HG03097 (cell line): ENCODE measurements around the gene TNS1.
"Not testable (repeated sequence)": the region's sequence is repeated elsewhere in the genome, so short reads cannot be mapped to it uniquely, and the experiment has no call there.

Source experiments
- ATAC-seq: cut with Tn5 transposase; IDR thresholded peaks from one replicate; pipeline ENCODE4 v1.9.1; 2021; ENCODE audit not compliant: unreplicated experiment, low FRiP score

The TNS1 gene

DNA sequence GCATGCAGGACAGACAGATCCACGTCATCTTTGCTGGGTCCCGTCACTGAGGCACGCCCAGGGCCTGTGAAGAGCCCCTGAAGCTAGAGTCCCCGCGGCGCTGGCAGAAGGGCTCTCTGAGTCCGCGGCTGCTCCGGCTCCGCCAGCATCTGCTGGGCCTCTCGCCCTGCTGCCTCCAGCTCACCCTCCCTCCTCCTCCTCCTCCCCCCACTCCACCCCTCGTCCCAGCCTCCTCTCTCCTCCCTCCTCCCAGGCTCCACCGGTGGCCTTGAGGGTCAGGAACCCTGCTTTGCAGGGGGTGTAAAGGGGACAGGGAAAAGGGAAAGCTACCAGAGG is at the start of gene TNS1:
Gene TNS1 (minus strand): TSS at position 151 of the 336 bp plus-strand sequence. CDS start 123 bp downstream, at position 28.
- no peak for ATAC-seq

DNA sequence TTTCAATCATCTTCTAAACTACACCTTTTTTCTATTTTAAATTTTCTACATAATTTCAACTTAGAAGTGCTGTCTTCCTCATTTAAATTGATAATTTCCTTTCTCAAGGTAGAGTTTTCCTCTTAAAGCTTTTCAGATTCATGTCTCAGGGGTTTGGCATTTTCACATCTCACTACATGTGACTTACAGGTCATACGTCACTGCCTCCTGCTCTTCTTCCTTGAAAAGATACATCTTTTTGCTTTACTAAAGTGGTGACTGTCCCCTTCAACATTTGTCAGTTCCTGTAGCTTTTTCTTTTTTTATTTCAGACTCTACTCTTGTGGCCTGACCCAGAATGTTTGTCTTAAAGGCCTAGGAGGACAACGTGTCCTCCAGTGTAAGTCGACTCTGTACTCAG is 49.1 kb upstream of the TNS1 start:
- ATAC-seq: no peak

DNA sequence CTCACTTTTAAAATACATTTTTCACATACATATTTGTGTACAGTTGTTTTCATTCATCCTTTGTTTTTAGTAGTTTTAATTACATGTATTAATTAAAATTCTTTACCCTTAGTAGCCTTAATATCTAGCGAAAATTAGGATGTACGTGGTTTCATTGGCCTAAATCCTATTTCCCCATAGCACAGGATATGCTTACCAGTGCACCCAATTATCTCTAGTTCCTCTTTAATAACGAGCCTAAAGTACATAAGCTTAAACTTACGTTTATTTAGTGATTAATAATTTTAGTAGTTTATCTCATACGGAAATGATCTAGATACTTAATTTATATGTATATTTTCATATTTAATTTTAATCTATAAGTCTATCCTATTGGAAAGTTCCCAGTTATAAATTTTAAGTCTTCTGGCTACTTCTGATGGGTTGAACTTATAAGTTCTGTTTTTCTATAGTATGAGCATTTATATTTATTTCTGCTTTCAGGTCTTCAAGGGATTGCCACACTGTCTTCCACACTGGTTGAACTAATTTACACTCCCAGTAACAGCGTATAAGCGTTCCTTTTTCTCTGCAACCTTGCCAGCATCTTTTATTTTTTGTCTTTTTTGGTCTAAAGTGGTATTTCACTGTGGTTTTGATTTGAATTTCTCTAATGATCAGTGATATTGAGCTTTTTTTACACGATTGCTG is 44.9 kb upstream of the TNS1 start:
- no peak for ATAC-seq

DNA sequence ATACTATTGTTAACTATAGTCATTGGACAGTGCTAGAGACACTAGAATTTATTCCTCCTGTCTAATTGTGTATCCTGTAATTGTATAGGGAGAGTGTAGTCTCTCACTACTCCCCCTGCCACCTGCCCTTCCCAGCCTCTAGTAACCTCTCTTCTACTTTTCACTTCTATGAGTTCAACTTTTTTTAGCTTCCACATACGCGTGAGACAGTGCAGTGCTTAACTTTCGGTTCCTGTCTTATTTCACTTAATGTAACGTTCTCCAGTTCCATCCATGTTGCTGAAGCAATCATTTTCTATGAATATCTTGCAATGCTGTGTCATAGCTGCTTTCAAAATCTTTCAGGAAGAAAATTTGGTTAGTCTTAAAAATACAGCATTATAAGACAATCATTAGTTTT is 43.4 kb upstream of the TNS1 start:
- ATAC-seq: peak; percentile 77

DNA sequence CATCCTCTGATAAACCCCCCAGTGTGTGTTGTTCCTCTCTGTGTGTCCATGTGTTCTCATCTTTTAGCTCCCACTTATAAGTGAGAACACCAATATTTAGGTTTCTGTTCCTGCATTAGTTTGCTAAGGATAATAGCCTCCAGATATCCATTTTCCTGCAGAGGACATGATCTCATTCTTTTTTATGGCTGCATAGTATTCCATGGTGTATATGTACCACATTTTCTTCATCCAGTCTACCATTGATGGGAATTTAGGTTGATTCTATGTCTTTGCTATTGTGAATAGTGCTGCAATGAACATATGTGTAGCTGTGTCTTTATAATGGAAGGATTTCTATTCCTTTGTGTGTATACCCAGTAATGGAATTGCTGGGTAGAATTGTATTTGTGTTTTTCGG is 41.8 kb upstream of the TNS1 start:
- ATAC-seq: not testable (repeated sequence)

DNA sequence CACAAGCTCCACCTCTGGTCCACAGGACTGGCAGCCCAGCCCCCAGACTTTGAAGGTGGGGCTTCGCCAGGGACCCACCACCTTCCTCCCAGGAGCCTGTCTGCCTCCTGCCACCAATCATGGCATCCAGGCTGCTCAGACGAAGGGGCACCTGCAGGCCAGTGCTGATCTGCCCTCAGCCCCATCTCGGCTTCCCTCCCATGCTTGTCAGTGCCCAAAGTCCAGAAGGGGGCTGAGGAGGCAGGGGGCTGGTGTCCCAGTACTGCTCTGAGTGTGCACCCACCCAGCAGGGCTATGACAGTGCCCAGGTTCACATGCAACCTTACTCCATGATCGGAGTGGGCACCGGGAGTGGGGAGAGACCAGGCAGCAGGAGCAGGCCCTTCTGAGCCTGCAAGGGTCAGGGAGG is 40.9 kb upstream of the TNS1 start:
- no peak for ATAC-seq

DNA sequence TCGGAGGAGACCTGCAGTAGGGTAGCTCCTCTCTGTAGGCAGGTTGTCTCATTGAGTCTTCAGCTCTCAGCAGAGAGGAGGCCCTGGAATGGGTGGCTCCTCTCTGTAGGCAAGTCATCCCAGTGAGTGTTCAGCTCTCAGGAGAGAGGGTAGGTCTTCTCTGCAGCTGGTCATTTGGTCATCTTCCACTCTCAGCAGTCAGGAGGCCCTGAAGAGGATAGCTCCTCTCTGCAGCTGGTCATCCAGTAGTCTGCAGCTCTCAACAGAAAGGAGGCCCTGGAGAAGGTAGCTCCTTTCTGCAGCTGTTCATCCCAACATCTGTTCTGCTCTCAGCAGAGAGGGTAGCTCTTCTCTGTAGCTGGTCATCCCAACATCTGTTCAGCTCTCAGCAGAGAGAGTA is 40.3 kb upstream of the TNS1 start:
- no peak for ATAC-seq

DNA sequence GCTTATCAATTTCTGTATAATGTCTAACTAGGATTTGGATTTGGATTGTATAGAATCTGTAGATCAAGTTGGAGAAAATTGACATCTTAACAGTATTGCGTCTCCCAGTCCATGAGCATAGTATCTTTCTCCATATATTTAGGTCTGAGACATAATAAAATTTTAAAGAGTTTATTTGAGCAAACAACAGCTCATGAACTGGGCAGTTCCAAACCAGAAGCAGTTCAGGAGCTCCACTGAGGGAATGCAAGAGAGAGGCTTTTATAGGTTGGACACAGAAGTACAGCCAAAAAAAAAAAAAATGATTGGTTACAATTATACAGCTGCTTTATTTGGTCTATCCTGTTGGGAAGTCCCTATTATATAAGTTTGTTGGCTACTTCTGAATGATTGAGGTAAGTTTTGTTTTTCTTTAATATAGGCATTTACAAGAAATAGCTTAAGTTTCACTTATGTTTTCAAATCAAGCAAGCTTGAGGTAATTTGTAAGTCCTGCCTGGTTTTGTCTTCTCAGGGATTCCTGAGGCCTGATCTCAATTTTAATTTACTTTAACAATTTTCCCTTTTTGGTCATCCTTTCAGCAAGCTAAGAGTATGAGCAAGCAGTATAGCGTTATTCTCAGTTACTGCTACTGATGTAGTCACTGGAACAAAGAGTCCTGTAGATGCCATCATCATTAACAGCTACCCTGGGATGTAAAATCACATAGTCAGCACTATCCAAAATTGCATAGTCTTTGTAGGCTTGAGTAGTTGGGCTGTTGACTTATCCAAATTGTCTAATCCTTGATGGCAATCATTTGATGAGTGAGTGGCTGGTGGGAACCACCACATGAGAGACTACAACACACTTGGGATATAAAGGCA is 38.7 kb upstream of the TNS1 start:
- ATAC-seq: no peak

DNA sequence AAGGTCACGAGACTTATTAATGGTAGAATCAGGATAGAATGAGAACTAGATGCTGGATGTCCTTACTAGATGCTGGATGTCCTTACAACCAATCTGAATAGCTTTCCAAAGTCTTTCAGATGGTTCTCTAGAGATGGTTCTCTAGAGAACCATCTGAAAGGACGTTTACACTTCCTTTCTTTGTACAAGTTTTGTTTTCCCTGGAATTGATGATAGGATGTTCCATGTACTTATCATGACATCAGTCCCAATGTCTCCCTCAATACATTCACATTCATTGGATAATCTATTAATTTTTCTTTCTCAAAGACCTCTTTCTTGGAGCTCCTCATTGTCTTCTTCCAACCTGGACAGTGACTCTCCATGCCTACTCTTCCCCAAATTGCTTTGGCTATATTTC is 38.1 kb upstream of the TNS1 start:
- ATAC-seq: no peak

DNA sequence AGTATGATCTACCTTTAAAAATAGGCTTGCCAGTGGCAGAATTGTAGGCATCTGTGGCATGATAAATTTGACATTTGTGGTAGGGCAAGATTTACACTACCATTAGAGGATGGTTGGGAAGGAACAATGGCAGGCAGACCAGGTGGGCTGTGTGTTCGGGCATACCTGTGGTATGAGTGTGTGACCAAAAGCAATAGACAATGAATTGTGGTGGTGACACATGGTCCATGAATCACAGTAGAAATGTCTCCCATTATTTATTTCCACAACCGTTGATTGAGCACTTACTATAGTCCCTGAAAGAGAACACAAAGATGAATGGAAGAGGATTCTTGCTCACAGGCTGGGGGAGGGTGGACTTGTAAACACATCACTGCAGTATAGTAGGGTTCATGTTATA is 36.4 kb upstream of the TNS1 start:
- no peak for ATAC-seq

DNA sequence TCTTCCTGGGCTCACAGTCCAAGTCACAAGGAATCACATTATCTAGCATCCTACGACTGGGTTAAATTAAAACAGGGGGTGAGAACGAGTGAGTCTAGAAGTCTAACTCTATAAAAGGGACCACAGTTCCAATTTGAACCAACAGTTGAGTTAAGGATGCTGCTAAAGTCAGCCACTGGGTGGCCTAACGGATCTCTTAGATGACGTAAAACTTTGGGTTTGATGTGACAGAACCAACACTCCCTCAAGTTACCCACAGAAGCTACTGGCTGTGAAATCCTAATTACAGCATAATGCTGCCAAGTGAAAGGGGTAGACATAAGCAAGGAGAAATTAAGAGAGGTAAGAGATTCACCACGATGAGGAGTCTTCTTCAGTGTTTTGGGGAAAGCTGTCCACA is 33.6 kb upstream of the TNS1 start:
- no peak for ATAC-seq

DNA sequence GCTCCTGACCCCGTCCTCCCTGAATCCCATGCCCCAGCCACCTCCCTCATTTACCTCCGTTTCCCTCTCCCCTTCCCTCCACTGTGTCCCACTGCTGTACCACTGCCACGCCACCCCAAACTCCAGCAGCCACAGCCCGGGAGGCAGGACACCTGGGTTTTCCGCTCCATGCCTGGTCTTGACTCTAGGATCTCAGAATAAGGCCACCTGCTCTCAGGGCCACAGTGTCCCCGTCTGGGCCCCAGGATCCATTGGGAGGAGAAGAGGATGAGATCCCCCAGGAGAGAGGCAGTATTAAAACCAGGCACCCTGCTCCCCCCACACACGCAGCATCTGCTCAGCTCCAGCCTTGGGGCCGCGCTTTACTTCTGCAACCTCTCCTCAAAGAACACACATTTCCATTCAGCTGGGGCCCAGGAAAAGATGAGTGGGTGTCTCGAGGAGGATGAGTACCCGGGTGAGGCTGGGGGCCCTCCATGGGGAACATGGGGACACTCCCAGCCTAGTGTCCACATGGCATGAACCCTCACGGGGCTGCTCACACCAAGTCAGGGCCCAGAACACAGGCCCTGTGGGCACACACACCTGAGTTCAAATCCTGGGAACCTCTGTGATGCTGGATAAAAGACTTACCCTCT is 32.8 kb upstream of the TNS1 start:
- ATAC-seq: no peak

DNA sequence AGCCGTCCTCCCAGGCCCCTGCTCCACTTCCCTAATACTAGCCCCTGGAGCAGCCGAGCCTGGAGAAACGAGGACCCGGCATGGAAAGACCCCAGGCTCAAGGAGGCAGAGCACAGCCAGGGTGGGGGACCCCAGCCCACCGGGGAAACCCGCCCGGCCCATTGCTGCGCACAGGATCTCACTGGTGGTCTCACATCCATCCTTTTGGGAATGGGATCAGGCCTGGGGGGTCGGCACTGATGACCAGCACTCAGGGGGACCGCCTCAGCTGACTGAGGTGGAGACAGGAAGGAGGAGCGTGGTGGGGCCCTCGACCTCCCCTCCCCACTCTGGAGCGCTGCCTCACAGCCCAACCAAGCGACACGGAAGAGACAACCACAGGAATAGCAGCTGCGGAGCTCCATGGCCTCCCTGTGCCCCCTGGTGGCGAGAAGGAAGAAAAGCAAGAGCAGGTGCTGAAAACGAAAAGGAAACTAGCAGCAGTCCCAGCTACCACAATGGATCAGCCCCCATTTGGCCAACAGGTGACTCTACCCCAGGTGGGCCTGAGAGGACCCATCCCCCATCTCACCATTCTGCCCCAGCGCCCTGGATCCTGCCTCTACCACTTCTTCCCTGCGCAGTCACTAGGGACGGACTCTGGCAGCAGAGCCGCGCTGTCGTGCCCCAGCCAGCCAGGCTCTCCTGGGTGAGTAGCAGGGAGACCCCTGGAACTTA is 31.9 kb upstream of the TNS1 start:
- peak; percentile 51 for ATAC-seq

DNA sequence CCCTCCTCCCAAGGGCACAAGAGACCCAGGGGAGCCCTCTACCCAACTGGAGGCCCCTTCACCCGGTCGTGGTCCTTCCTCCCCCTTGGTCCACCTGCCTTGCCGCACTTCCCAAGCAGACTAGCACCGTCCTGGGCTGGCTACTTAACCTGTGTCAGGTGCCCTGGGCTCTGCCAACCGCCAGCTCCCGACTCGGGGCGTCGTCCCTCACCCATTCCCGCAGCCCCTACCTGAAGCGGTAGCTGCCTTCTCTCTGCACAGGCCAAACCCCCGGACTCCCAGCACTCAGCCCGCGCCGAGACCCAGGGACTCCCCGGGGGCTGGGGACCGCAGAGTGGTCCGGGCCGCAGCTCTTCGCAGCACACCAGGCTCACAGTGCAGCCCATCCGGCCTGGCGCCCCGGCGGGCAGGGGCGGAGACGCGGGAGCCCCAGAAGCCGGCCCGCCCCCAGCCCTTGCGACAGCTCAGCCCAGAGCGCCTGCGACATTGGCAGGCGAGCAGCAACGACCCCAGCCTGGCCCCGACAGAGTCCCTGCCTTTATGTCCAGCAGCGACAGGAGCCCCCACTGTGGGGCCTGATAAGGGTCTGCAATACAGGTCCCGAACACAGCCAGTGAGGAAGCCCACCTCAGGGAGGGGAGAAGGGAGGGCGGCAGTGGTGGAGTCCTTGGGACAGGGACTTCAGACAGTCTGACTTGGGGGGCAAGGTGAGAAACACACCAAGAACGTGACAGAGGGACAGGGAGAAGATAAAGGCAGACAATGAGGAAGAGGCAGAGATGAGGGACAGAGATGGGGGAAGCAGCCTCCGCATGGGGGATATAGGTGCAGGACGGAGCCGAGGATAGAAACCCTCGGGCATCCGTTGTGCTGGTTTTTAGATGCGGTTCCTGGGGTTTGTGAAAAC is 31.0 kb upstream of the TNS1 start:
- no peak for ATAC-seq

DNA sequence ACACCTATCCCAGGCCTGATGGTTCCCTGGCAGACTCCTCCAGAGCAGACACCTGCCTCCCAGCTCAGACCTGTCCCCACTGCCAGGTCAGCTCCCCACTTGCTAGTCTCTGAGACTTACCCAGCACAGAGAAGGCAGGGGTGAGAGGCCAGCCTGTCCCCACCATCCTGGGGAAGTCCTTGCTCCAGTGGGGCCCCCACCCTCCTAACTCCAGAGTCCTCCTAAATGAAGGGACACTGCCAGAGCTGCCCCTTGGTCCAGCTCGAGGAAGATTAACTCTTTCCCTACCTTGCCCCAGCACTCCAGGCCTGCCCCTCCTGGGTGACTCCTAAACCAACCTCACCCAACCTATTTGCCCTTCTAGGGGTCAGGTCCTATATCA is 30.4 kb upstream of the TNS1 start:
- ATAC-seq: no peak

DNA sequence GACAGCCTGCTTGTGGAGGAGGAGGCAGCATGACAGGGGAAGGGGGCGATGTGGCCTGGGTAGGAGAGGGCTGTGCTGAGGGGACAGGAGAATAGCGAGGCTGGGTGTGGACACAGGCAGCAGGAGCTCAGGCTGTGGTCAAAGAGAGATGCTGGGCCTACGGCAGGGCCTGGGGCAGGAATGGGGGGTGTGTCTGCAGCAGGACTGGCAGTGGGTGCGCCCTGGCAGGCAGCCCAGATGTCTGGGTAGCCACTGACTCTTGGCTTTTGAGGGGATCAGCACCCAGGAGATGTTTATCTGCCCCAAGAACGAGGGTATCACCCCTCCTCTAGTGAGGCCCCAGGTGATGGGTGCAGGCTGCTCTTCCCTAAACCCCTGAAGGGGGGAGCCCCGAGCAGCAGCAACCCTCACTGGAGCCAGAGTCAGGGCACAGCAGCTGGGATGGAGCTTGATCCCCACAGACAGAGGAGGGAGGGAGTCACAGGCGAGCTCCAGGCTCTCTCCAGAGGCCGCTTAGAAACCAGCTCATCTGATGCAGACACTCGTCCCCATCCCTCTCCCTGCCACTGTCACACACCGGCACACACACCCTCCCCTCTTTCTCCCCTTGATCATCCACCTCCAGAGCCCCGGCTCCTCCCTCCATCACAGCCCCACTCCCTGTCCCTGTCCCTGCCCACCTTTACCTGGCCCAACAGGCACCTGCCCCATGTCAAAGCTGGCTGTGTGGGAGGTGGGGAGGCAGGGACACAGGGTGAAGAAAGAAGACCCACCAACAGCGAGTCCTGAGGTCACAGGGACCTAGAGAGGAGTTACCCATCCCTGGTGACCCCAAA is 29.8 kb upstream of the TNS1 start:
- ATAC-seq: no peak

DNA sequence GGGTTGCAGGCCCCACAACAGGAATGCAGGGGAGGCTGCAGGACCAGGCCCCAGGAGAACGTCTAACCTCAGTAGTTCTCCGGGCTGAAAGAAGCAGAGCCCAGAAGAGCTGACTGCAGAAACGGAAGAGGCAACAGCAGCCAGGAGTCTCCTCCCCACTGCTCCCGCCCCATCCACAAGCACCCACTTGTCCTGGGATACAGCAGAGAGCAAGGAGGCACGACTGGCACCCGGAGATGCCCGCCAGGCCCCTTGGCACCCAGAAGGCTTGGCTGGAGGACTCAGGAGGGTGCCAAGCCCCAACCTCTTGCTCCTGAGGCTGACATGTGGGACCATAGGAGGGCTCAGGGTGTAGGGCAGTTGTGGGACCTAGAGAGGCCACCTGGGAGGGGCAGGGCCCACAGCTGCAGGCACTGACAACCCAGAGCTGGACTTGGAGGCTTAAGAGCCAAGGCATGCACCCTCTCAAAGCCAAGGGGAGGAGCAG is 29.0 kb upstream of the TNS1 start:
- ATAC-seq: no peak

DNA sequence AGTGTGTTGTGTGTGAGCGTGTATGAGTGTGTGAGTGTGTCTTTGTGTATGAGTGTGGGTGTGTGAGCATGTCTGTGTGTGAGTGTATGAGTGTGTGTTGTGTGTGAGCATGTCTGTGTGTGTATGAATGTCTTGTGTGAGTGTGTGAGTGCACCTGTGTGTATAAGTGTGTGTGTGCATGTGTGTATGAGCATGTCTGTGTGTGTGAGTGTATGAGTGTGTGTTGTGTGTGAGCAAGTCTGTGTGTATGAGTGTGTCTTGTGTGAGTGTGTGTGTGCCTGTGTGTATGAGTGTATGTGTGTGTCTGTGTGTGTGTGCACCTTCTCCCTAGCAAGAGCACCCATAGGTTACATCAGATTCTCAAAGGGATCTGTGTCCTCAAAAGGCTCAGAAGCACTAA is 28.5 kb upstream of the TNS1 start:
- ATAC-seq: no peak
